ENCODE results near the gene ATP5MC2. TPM values are rescaled to one million over a fixed set of nuclear protein-coding genes. Genes with fewer than 3 reads are reported as not detected.

The ATP5MC2 gene
- total and polyA plus RNA-seq, 2 of the 4 experiments (the other 2 are of a cell fraction): 309 to 361 TPM

GRCh38 chr12:53675701-53676607, at the start of gene ATP5MC2 (continued):
- TF ChIP-seq CEBPB (IDR thresholded peaks at IDR 0.05; ENCODE audit: low read depth, low read length): peak; percentile 100
- peak; percentile 91 for TF ChIP-seq RAD21 (IDR thresholded peaks at IDR 0.05; ENCODE audit: low read length)
- TF ChIP-seq CHD1 (IDR thresholded peaks at IDR 0.05; ENCODE audit: low read depth, low read length): 0 out of 2 replicates have a peak, but pooled peaks have one; percentile 46
- peak; percentile 100; the same call in 1 of the 2 replicates for TF ChIP-seq CTCF (conservative IDR thresholded peaks at IDR 0.05; ENCODE audit: low read depth, low read length)
